Stimulated activated naive CD4-positive, alpha-beta T cell treated with Interleukin-2 at 50 U/mL for 16 hours (primary cell): ENCODE data around the gene TYMS.

Experiments
- DNase-seq: peaks from one replicate; lab custom pipeline; 2025; lab: John Stamatoyannopoulos, UW

TYMS gene

DNA sequence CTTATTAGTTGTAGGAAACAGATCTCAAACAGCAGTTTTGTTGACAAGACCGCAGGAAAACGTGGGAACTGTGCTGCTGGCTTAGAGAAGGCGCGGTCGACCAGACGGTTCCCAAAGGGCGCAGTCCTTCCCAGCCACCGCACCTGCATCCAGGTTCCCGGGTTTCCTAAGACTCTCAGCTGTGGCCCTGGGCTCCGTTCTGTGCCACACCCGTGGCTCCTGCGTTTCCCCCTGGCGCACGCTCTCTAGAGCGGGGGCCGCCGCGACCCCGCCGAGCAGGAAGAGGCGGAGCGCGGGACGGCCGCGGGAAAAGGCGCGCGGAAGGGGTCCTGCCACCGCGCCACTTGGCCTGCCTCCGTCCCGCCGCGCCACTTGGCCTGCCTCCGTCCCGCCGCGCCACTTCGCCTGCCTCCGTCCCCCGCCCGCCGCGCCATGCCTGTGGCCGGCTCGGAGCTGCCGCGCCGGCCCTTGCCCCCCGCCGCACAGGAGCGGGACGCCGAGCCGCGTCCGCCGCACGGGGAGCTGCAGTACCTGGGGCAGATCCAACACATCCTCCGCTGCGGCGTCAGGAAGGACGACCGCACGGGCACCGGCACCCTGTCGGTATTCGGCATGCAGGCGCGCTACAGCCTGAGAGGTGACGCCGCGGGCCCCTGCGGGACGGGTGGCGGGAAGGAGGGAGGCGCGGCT, at the start of gene TYMS:
TYMS (plus strand) TSS at position 343 of the 690 bp plus-strand sequence; CDS start at position 433, 90 bp downstream.
- DNase-seq, result peak; percentile 19

DNA sequence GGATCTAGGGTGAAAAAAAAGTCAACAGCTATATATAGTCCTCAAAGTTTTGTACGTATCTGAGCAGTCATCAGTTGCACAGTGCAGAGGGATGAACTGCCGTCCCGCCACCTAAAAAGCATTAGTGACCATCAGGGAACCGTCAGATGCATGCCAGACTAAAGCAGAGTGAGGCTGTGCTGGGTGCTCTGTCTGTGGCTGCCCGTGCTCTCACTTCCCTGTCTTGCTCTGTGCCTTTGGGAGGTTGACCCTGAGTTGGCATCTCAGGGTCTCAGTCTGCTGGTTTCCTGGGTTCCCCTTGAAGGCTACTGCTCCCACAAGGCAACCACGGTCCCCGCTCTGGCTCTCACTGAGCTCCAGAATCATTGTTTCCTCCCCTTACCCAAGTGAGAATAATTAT, 49.5 kb upstream of the TYMS start:
- no peak for DNase-seq

- DNase-seq, result no peak
These were observed 47.1 kb upstream of the TYMS start for GRCh38 chr18:610214-610928.

GRCh38 chr18:612156-612555, 45.3 kb upstream of the TYMS start:
- no peak for DNase-seq

DNA sequence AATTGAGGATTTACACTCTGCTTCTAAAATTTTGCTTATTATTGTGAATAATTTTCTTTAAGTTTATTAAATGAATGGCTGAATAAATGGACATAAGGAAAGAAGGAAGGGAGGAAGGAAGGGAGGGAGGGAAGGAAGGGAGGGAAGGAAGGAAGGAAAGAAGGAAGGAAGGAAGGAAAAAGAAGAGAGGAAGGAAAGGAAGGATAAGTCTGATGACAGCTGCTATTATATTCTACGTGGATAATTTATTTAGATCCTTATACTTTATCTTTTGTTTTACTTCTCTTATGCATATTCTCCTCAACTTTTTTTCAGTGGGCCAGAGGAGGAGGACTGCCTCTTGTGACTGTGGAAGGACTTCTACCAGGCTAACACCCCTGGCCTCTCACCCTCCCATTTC, 43.3 kb upstream of the TYMS start:
- no peak for DNase-seq

GRCh38 chr18:615092-615521, 42.3 kb upstream of the TYMS start:
- no peak for DNase-seq

DNA sequence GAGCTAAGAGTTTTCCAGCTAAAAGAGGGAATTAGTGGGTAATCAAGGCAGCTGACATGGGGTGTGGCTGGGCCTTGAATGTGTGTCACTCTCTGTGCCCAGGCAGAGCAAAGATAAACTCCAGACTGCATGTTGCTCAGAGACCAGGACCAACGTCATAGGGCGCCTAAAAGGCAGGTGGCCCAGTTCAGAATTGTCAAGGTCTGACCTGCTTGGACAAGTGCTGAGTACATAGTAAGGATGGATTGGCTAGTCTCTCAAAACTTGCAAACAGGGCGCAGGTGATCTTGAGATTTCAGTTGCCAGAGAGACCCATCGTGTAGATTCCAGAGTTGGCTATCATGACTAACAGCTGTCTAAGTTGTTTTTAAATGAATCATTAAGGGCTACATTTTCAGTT, 41.7 kb upstream of the TYMS start:
- no peak for DNase-seq

- no peak for DNase-seq
These were observed 41.0 kb upstream of the TYMS start for GRCh38 chr18:616380-616995.

DNA sequence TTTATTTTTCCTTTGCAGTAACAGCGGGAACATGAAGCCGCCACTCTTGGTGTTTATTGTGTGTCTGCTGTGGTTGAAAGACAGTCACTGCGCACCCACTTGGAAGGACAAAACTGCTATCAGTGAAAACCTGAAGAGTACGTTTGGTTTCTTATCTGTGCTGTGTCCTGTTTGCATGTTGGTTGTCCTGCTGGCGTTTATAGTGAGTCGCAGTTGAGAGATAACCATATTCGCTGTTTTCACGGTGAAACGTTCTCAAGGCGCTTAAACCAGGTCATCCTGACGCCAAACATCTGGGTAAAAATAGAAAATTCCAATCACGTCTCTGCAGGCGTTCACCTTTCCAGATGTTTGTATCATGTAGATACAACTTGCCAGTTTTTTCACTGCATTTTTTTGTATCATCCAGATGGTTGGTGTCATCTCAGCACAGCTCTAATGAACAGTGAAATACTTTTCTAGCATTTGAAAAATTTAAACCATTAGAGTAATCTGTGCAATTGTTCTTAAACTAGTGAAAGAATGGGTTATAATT, 39.4 kb upstream of the TYMS start:
- no peak for DNase-seq

DNA sequence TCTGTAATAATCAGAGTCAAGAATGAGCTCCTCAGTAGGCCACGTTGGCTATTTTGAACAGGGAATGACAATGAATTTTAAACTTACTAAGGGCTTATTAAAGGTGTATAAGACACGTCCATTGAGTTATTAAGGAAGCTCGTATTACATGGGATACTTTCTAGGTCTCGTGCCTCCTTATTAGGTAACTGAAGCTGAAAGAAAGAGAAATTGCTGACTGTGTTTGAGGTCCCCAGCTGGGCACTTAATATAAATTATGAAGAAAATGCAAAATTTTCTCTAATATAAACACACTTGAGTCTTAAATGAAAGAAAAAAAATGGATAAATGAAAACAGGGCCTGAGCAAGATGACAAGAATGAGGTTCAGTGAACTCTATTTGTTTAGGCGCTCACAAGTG, 38.8 kb upstream of the TYMS start:
- DNase-seq, result no peak

DNA sequence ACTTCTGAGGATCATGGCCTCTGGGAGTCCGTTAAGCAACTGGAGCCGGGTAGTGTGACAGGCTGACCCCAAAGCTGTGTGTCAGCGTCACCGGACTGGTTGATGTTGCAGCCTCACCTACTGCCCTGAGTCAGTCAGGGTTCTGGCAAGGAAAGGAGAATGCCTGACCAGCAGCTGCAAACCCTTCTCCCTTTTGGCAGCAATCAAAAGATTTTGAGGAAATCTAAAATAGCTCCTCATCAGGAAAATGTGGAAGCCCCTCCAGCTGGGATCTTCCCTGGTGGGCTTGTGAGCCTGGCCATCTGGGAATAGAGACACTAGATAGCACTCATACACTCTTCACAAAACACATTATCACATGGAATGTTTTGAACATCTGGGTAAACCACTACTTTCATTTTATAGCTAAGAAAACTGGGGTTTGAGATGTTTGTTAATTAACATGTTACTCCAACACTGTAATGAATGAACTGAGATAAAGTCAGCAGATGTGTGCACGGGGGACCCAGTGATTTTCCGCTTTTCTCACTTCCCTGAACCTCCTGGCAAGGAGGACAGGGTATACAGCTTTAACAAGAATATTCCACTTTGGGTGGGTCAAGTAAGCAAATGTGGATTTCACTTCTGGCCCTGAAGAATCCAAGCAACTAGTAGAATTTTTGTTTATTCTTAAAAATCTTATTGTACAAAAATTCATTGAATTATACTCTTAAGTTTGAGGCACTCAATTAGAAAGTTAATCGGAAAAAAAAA, 36.0 kb upstream of the TYMS start:
- no peak for DNase-seq

GRCh38 chr18:622289-622688, 35.2 kb upstream of the TYMS start:
- no peak for DNase-seq

DNA sequence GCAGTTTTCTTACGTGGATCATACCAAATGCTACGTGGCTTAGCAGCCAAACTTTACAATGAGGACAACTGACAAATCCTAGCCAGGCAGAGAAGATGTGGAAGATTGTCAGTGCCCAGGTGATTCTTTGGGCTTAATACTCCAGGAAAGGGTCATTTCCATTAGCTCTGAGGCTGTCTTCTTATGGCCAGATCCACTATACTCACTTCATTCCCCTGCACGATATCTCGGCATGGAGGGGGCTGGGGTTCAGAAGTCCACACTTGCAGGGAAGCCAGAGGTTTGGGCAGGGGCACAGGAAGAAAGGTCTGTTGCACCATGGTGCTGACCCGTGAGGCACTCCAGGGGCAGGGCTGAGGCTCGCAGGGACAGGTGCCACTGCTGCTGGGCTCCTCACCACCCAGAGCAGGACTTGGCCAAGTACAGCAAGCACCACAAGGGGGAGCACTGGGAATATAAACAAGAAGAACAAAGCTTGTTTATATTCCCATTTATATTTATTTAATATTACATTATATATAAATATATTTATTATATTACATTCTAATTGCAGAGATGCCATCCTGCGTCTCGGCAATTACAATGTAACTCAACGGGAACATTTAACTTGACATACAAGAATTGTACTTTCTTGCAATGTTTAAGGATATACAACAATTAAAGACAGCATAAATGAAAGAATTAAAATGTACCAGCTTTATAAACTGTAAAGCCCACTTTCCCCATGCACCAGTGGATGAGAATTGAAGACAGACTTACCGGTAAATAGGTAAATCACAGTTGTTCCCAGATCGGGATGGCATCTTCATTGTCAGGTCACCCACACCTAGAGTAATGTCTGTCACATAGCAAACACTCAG, 33.5 kb upstream of the TYMS start:
- peak; percentile 42 for DNase-seq

GRCh38 chr18:627231-627630, 30.2 kb upstream of the TYMS start:
- no peak for DNase-seq

GRCh38 chr18:629269-630150, 27.9 kb upstream of the TYMS start:
- DNase-seq, result no peak

DNA sequence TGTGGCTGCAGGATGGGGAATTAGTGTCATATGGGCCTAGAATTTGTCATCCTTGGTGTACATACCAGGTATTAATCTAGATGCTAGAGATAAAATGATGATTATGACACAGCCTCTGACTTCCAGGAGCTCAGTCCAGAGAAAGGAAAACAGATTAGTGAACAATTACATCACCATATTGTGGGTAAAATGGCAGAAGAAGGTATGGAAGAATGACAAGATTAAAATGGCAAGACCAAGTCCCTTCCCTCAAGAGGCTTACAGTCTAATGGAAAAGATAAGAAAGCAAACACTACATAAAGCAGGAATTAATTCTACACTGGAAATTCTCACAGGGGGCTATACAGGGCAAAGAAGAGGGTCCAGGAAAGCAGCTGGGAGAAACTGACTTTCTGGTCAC, 25.9 kb upstream of the TYMS start:
- DNase-seq, result no peak

- no peak for DNase-seq
These were observed 22.9 kb upstream of the TYMS start for GRCh38 chr18:634551-635045.

DNA sequence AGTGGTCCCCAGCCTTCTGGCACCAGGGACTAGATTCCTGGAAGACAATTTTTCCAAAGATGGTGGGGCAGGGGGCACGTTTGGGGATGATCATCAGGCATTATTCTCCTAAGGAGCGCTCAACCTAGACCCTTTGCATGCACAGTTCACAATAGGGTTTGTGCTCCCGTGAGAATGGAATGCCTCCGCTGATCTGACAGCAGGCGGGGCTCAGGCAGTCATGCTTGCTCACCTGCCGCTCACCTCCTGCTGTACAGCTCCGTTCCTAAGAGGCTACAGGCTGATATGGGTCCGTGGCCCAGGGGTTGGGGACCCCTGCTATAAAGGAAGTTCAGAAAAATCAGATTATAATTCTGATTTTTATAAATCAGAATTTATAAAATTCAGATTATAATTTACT, 22.3 kb upstream of the TYMS start:
- no peak for DNase-seq

DNA sequence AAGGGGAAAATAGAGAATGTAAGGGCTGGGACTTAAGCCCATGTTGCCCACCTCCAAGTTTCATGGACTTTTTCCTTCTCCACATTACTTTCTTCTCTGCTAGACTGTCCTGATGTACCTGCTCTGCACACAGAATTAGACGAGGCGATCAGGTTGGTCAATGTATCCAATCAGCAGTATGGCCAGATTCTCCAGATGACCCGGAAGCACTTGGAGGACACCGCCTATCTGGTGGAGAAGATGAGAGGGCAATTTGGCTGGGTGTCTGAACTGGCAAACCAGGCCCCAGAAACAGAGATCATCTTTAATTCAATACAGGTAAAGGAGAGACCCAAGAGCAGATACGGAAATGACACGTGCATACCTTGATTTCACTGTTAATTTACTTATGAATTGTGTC, 16.2 kb upstream of the TYMS start:
- no peak for DNase-seq

DNA sequence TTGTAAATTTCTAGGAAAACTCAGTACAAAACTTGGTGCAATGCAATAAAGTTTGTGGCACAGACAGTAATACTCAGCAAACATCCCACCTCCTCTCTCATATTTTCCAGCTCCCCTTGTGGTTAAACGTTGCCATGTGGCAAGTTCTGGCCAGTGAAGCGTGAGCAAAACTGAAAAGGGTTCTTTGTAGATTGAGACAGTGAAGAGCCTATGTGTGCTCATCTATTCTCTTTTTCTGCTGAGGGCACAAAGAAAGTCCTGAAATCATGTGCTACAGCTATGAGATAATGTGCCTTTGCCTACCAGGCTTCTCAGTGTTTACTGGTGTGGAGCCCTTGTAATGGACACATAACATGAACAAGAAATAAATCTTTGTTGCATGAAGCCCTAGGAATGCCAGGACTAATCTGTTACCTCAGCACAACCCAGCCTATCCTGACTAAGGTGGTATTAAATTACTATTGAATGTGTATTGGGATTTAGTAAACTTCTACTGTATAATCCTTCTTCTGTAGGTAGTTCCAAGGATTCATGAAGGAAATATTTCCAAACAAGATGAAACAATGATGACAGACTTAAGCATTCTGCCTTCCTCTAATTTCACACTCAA, 13.0 kb upstream of the TYMS start:
- DNase-seq, result no peak
